ENCODE results near the gene RGS16. TPM values are rescaled to one million over a fixed set of nuclear protein-coding genes. Genes with fewer than 3 reads are reported as not detected.

The RGS16 gene
- total RNA-seq, 1 experiment from 2014 or later = 0.40 TPM

GRCh38 chr1:182574156-182574555 lies 30.0 kb downstream of the RGS16 start:
- Histone ChIP-seq H3K9ac (ENCODE audit: low read length) (no peak overlapping the region), H4K20me1 (ENCODE audit: low read length) (no peaks in the 10 kb centered on the region), H3F3A (ENCODE audit: low read length, unreplicated experiment) (no peaks in the 10 kb centered on the region), H3K9me3 (ENCODE audit: low read length) (no peaks in the 10 kb centered on the region), H3K36me3 (ENCODE audit: low read depth, low read length) (no peaks in the 10 kb centered on the region), H3K4me1 (ENCODE audit: insufficient read depth, low read length) (peaks cover 14% of the 10 kb centered on the region), H3K27ac (ENCODE audit: low read length) (no peak overlapping the region), H3K79me2 (ENCODE audit: low read length) (no peaks in the 10 kb centered on the region), H3K4me2 (ENCODE audit: low read length) (no peak overlapping the region), H3K27me3 (ENCODE audit: low read length) (no peaks in the 10 kb centered on the region), H2AFZ (ENCODE audit: low read length) (no peak overlapping the region), H3K4me3 (ENCODE audit: low read length) (no peak overlapping the region), H3K9me2 (replicated peaks; ENCODE audit: low read length) (no peaks in the 10 kb centered on the region)
- intact Hi-C loops (cut with micrococcal nuclease) = no loop called here
- ATAC-seq (no peak), DNase-seq (no peak)
- TF ChIP-seq CTCF (conservative IDR thresholded peaks at IDR 0.05; ENCODE audit: low read depth, low read length) (no peak), EZH2phosphoT487 (IDR thresholded peaks at IDR 0.05; ENCODE audit: borderline replicate concordance, low read length) (no peak), EZH2 (IDR thresholded peaks at IDR 0.05; ENCODE audit: low read length, unreplicated experiment) (no peak)
- BruUV-seq (replicated peaks) = no TSS peak
- CTCF ChIA-PET = no interaction called here
- POLR2A ChIA-PET (ENCODE audit: unreplicated experiment) = no interaction called here

- Histone ChIP-seq H3K9me2 (replicated peaks; ENCODE audit: low read length) (no peaks in the 10 kb centered on the region), H3K27ac (ENCODE audit: low read length) (no peak overlapping the region), H3K4me1 (ENCODE audit: insufficient read depth, low read length) (peaks cover 8% of the 10 kb centered on the region), H3K9me3 (ENCODE audit: low read length) (no peaks in the 10 kb centered on the region), H3K9ac (ENCODE audit: low read length) (no peak overlapping the region), H3K4me2 (ENCODE audit: low read length) (no peak overlapping the region), H3K4me3 (ENCODE audit: low read length) (no peak overlapping the region), H3K27me3 (ENCODE audit: low read length) (no peaks in the 10 kb centered on the region), H2AFZ (ENCODE audit: low read length) (no peak overlapping the region), H3F3A (ENCODE audit: low read length, unreplicated experiment) (no peaks in the 10 kb centered on the region), H4K20me1 (ENCODE audit: low read length) (no peaks in the 10 kb centered on the region), H3K36me3 (ENCODE audit: low read depth, low read length) (no peaks in the 10 kb centered on the region), H3K79me2 (ENCODE audit: low read length) (no peaks in the 10 kb centered on the region)
- intact Hi-C loops (cut with micrococcal nuclease) = no loop called here
- BruUV-seq (replicated peaks) = no TSS peak
- ChIA-PET CTCF (no interaction called here), POLR2A (ENCODE audit: unreplicated experiment) (no interaction called here)
- ATAC-seq (no peak), DNase-seq (no peak)
- TF ChIP-seq EZH2phosphoT487 (IDR thresholded peaks at IDR 0.05; ENCODE audit: borderline replicate concordance, low read length) = no peak
- TF ChIP-seq CTCF (conservative IDR thresholded peaks at IDR 0.05; ENCODE audit: low read depth, low read length) = no peak
- TF ChIP-seq EZH2 (IDR thresholded peaks at IDR 0.05; ENCODE audit: low read length, unreplicated experiment) = no peak
Observed at GRCh38 chr1:182570611-182570970, 33.6 kb downstream of the RGS16 start.

DNA sequence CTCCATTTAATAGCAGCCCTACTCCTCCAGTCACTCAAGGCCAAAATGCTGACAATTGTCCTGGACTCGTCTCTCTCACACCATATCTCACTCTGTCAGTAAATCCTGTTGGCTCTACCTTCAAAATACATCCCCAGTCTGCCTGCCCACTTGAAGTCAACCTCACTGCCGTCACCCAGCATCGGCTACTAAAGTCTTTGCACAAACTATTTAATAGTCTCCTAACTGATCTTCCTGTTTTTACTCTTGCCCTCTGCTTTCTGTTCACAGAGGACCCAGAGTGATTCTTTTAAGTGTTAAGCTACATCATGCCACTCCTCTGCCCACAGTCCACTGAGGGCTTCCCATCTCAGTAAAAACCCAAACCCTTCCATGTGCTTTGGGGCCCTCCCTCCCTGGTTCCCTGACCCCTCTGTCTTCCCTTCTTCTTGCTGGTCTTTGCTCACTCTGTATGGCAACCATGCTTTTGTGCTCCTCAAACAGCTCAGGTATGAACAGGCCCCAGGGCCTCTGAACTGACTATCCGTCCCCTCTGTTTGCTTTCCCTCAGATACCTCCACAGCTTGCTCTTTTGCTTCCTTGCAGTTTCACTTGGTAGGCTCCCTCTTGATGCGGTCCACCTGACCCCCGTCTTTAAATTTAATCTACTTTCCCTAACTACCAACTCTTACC lies 34.1 kb downstream of the RGS16 start:
- no TSS peak for BruUV-seq (replicated peaks)
- CTCF ChIA-PET = no interaction called here
- intact Hi-C loops (cut with micrococcal nuclease) = no loop called here

More for the DNA sequence above, 34.1 kb downstream of the RGS16 start:
- DNase-seq = no peak
- ATAC-seq = no peak
- Histone ChIP-seq H3K79me2 (ENCODE audit: low read length) (no peaks in the 10 kb centered on the region), H3K4me2 (ENCODE audit: low read length) (no peak overlapping the region), H3K9me2 (replicated peaks; ENCODE audit: low read length) (no peaks in the 10 kb centered on the region), H3K9ac (ENCODE audit: low read length) (no peak overlapping the region), H2AFZ (ENCODE audit: low read length) (no peak overlapping the region), H3K27me3 (ENCODE audit: low read length) (no peaks in the 10 kb centered on the region), H3K36me3 (ENCODE audit: low read depth, low read length) (no peaks in the 10 kb centered on the region), H3K27ac (ENCODE audit: low read length) (no peak overlapping the region), H3K9me3 (ENCODE audit: low read length) (no peaks in the 10 kb centered on the region), H4K20me1 (ENCODE audit: low read length) (no peaks in the 10 kb centered on the region), H3K4me3 (ENCODE audit: low read length) (no peak overlapping the region), H3K4me1 (ENCODE audit: insufficient read depth, low read length) (peaks cover 3% of the 10 kb centered on the region), H3F3A (ENCODE audit: low read length, unreplicated experiment) (no peaks in the 10 kb centered on the region)
- POLR2A ChIA-PET (ENCODE audit: unreplicated experiment) = no interaction called here
- TF ChIP-seq CTCF (conservative IDR thresholded peaks at IDR 0.05; ENCODE audit: low read depth, low read length) = no peak
- TF ChIP-seq EZH2 (IDR thresholded peaks at IDR 0.05; ENCODE audit: low read length, unreplicated experiment) = no peak
- no peak for TF ChIP-seq EZH2phosphoT487 (IDR thresholded peaks at IDR 0.05; ENCODE audit: borderline replicate concordance, low read length)

Measured in PC-3 (cell line).